OCI-LY3 (cell line): ENCODE data around the gene ARMC8.

Source experiments
- CTCF ChIP-seq: fragments of 200-600, 300-600 bp; sonication (generic); IDR thresholded peaks from 2 replicates; pipeline ENCODE4 v1.5.1; 2014; ENCODE audit warnings: antibody characterized with exemption, low read length, low read depth
- EZH2phosphoT487 ChIP-seq: fragments of 200-600 bp; shearing (Covaris generic); IDR thresholded peaks from 2 replicates; pipeline ENCODE4 v1.6.1; 2018; ENCODE audit warnings: antibody characterized with exemption, mixed run types, low read depth

DNA sequence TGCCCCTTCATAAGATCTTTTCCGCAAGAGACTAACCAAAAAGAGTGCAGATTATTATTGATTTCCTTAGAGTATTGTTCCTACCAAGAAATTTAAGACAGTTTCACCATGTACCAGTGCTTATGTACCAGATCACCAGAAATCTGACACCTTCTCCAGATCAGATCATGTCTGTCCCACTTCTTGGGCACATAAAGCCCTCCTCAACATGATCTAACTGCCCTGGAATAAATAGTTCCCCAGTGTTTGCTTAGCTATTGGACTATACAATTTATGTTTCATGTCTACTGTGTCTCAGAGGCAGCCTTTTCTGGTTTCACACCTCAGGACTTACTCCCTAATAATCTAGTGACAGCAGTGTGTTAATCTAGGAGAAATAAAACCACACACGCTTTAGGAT lies 95.7 kb downstream of the ARMC8 start:
- TF ChIP-seq CTCF (no peak), EZH2phosphoT487 (no peak)
